Measurements from ENCODE around the gene SURF2. TPM values are rescaled to one million over a fixed set of nuclear protein-coding genes. Genes with fewer than 3 reads are reported as not detected.

SURF2 gene
- total RNA-seq, 2 experiments from 2014 or later: 18.4 to 20.7 TPM

DNA sequence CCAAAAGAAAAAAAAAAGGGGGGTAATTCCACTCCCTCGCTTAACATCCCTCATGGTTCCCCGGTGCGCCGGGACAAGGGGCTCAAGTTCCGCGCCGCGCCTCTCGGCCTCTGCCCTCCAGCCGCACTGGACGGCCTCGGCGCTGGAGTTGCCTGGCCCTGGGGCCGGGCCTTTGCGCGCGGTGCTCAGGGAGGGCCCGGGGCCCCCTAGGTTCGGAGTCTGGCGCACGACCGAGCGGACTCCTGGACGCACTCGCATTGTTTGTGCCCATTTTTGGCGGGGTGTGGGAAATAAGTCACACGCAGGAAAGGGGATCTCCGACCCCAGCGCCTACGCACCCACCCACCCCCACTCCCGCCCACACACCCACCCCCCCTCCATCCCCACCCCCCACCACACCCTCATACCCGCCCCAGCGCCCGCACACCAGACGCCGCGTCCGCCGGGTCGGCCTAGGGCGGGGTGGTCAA lies 8.8 kb upstream of the SURF2 start:
- H3K27ac Mint-ChIP-seq: peak overlapping the region; percentile 98
- no peaks in the 10 kb centered on the region for H3K27me3 Mint-ChIP-seq (ENCODE audit: low read depth)
- H3K4me3 Mint-ChIP-seq: peak overlapping the region; percentile 99
- ChIA-PET POLR2A (interaction anchor here (1.0 to 9.1 kb wide), 15 partner anchors 8 to 817 kb away, joined by 3 to 192 read pairs (median 5); partner anchors contain the start of genes RNU6ATAC, SLC2A6, STKLD1 and SURF1), CTCF (interaction anchor here (0.7 to 2.1 kb wide), 10 partner anchors 8 to 203 kb away, joined by 3 to 13 read pairs (median 4); no protein-coding TSS in a partner anchor)
- no peaks in the 10 kb centered on the region for H3K9me3 Mint-ChIP-seq (ENCODE audit: insufficient read depth)
- H3K36me3 Mint-ChIP-seq (ENCODE audit: low read depth): peaks cover 61% of the 10 kb centered on the region
- ATAC-seq (peak; percentile 59), DNase-seq (peak; percentile 53)
- H3K4me1 Mint-ChIP-seq (ENCODE audit: low read depth): peaks cover 55% of the 10 kb centered on the region

DNA sequence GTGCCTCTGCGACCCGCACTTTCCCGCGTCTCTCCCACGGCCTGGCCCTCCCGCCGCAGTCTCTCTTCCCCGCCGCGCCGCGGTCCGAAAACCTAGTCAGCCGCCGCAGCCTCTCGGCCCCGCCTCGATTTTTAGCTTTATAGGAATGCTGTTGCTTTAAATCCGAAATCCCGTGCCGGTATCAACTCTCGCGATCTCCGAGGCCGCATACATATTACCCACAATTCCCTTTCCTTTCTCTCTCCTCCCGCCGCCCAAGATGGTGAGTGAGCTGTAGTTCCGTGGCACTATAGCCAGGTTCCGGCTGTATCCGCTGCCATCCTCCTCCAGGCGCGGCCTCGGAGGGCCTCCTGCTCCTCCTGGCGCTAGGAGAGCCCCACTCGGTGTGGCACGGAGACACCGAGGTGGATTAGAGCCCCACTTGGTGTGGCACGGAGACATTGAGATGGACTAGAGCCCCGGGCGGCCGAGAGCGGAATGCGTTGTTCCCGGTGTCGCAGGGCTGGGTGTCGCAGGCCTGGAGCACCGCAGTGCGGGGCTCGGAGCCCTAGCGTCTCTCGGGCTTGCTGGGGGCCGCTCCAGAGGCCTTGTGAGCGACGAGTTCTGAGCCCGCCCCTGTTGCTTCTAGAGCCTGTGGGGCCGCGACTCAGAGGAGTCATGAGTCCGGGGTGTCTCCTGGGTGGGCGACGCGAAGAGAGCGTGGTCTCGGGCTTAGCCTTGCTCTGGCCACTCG lies 8.2 kb upstream of the SURF2 start, which contains the start of the genes MED22 and RPL7A:
TSS of gene MED22 (minus strand) at position 147 of the 733 bp plus-strand sequence. CDS start 1,469 bp downstream, outside the sequence.
TSS of gene RPL7A (plus strand) at position 234 of the 733 bp plus-strand sequence. CDS start at position 260, 26 bp downstream.
- H3K27me3 Mint-ChIP-seq (ENCODE audit: low read depth): no peaks in the 10 kb centered on the region
- DNase-seq (peak; percentile 96), ATAC-seq (peak; percentile 84)
- H3K4me1 Mint-ChIP-seq (ENCODE audit: low read depth): peaks cover 59% of the 10 kb centered on the region
- ChIA-PET CTCF (interaction anchor here (0.7 to 2.1 kb wide), 11 partner anchors 8 to 204 kb away, joined by 3 to 13 read pairs (median 3); no protein-coding TSS in a partner anchor), POLR2A (interaction anchor here (1.0 to 9.1 kb wide), 18 partner anchors 8 to 816 kb away, joined by 3 to 192 read pairs (median 4); partner anchors contain the start of genes RNU6ATAC, SLC2A6, STKLD1 and SURF1)
- H3K27ac Mint-ChIP-seq: peak within 1 kb of the TSS; percentile 98
- H3K36me3 Mint-ChIP-seq (ENCODE audit: low read depth): peaks cover 61% of the 10 kb centered on the region
- H3K9me3 Mint-ChIP-seq (ENCODE audit: insufficient read depth): no peaks in the 10 kb centered on the region
- H3K4me3 Mint-ChIP-seq: peak within 1 kb of the TSS; percentile 99

DNA sequence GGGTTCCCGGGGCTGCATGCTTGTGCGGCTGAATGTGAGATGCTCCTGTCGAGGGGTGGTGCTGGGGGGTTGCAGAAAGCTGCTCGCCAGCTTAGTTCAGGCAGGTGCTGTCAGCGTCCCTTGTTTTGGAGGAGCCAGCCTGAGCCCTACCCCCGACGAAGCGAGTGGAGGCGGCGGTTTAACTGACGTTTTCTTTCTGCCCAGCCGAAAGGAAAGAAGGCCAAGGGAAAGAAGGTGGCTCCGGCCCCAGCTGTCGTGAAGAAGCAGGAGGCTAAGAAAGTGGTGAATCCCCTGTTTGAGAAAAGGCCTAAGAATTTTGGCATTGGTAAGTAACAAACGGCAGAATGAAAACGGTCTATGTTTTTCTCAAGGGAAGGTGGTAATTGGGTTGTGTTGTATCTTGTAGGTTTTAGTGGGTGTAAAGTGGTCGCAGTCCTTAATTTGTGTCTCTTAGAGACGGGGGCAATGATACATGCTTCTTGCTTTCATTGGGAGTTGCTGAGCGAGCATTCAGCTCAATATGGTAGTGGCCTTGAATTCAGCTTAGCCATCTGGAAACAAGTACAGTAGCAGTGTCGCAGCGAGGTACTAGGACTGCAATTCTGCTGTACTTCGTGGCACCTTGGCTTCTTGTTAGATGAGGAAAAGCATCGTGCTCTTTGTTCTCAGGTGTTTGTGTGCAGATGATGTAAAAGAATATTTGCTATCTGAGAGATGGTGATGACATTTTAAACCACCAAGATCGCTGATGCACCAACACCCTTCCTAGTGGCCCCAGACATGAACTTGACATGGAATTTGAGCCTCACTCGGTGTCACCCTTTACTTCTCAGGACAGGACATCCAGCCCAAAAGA lies 7.4 kb upstream of the SURF2 start:
- Mint-ChIP-seq H3K36me3 (ENCODE audit: low read depth) (peaks cover 62% of the 10 kb centered on the region), H3K9me3 (ENCODE audit: insufficient read depth) (no peaks in the 10 kb centered on the region), H3K4me1 (ENCODE audit: low read depth) (peaks cover 61% of the 10 kb centered on the region), H3K27ac (peak overlapping the region; percentile 98), H3K4me3 (peak overlapping the region; percentile 99), H3K27me3 (ENCODE audit: low read depth) (no peaks in the 10 kb centered on the region)
- ChIA-PET CTCF (interaction anchor here (0.7 to 2.1 kb wide), 6 partner anchors 9 to 162 kb away, joined by 3 to 13 read pairs (median 6); no protein-coding TSS in a partner anchor), POLR2A (interaction anchor here (1.0 to 9.1 kb wide), 15 partner anchors 8 to 232 kb away, joined by 3 to 192 read pairs (median 5); partner anchors contain the start of genes SLC2A6, STKLD1, SURF1 and SURF2)
- no peak for ATAC-seq
- no peak for DNase-seq

DNA sequence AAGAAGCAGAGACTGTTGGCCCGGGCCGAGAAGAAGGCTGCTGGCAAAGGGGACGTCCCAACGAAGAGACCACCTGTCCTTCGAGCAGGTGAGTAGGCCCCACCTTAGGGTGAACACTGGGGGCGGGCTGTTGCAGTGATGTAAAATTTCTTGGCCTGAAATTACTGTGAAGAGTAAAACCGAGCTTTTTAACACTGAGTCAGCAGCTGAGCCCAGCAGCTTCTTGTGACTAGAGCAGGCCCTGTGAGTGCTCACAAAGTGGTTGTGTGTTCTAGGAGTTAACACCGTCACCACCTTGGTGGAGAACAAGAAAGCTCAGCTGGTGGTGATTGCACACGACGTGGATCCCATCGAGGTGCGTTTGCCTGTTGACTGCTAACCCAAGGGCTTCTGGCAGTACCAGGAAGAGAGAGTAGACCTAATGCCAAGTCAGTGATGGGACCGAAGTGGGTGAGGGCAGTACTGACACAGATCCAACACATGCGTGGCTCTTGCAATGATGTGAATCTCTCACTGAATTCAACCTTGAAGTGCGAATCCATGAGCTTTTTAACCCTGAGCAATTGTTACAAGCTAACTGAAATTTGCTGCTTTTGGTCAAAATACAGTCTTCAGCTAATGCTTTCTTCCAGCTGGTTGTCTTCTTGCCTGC lies 6.3 kb upstream of the SURF2 start:
- H3K36me3 Mint-ChIP-seq (ENCODE audit: low read depth): peaks cover 57% of the 10 kb centered on the region
- ChIA-PET CTCF (interaction anchor here (1.1 to 4.3 kb wide), 3 partner anchors 9 to 56 kb away, joined by 3 to 29 read pairs (median 3); no protein-coding TSS in a partner anchor), POLR2A (interaction anchor here (3.8 to 9.1 kb wide), 2 partner anchors 10 to 23 kb away, joined by 16 to 192 read pairs; partner anchors contain the start of genes STKLD1 and SURF4)
- peaks cover 70% of the 10 kb centered on the region for H3K4me1 Mint-ChIP-seq (ENCODE audit: low read depth)
- no peak for ATAC-seq
- peak overlapping the region; percentile 98 for H3K27ac Mint-ChIP-seq
- no peak for DNase-seq
- H3K4me3 Mint-ChIP-seq: peak overlapping the region; percentile 48
- no peaks in the 10 kb centered on the region for H3K27me3 Mint-ChIP-seq (ENCODE audit: low read depth)
- H3K9me3 Mint-ChIP-seq (ENCODE audit: insufficient read depth): no peaks in the 10 kb centered on the region

DNA sequence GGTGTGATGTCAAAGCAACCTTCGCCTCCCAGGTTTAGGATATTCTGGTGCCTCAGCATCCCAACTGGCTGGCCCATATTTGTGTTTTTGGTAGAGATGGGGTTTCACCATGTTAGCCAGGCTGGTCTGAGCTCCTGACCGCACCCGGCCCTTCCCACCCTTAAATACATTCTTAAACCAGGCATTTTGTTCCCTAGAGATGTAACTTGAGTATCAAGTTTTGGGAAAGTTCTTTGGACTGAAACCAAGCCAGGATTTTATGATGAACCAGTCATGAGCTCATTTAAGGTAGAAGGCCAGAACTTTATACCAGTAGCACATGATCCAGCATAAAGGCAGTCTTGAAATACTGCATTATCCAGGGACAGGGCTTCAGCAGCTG lies 4.8 kb upstream of the SURF2 start:
- Mint-ChIP-seq H3K36me3 (ENCODE audit: low read depth) (peaks cover 48% of the 10 kb centered on the region), H3K4me1 (ENCODE audit: low read depth) (peaks cover 64% of the 10 kb centered on the region), H3K27ac (no peak overlapping the region), H3K4me3 (no peak overlapping the region), H3K9me3 (ENCODE audit: insufficient read depth) (no peaks in the 10 kb centered on the region), H3K27me3 (ENCODE audit: low read depth) (no peaks in the 10 kb centered on the region)
- CTCF ChIA-PET: interaction anchor here (1.1 to 4.3 kb wide), 6 partner anchors 11 to 166 kb away, joined by 3 to 29 read pairs (median 4); no protein-coding TSS in a partner anchor
- POLR2A ChIA-PET: interaction anchor here (1.1 to 9.1 kb wide), 3 partner anchors 8 to 22 kb away, joined by 3 to 192 read pairs (median 4); partner anchors contain the start of genes STKLD1 and SURF4
- ATAC-seq (no peak), DNase-seq (no peak)

DNA sequence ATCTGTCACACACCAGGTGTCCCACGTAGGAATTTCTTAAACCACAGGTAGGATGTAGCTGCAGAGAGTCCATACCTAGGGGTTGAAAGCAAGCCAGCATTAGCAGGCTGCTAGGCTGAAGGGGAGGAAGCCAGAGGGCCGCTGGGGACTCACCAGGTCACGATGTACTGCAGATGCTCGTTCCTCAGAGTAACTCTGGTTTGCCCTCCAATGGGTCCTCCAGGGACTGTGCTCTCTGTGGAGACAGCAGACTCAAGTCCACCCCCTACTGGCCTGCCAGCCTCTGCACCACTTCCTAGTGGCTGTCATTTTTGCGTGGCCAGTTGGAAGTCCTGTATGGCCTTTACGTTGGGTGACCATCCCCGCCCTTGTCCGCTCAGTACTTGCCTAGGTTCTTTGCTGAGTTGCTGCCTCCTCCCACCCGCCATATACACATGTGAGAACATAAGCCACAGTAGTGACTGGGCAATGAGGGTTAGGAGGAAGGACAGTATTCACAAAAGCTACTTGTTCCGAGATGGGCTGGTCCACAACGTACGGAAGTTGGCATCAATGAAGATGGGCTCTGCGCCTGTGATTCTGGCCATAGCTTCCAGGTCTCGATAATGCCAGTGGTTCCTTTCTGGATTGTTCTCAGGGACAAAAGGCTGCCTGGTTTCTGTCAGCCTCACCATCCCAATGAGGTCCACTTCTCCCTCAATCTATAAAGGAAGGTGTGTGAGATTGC lies 4.3 kb upstream of the SURF2 start:
- DNase-seq (peak; percentile 66), ATAC-seq (no peak)
- Mint-ChIP-seq H3K4me1 (ENCODE audit: low read depth) (peaks cover 60% of the 10 kb centered on the region), H3K27ac (peak overlapping the region; percentile 14), H3K9me3 (ENCODE audit: insufficient read depth) (no peaks in the 10 kb centered on the region), H3K36me3 (ENCODE audit: low read depth) (peaks cover 43% of the 10 kb centered on the region), H3K27me3 (ENCODE audit: low read depth) (no peaks in the 10 kb centered on the region), H3K4me3 (no peak overlapping the region)
- POLR2A ChIA-PET: interaction anchor here (1.1 to 9.1 kb wide), 3 partner anchors 9 to 21 kb away, joined by 3 to 192 read pairs (median 4); partner anchors contain the start of genes STKLD1 and SURF4
- CTCF ChIA-PET: interaction anchor here (0.9 to 4.3 kb wide), 5 partner anchors 11 to 135 kb away, joined by 3 to 29 read pairs (median 5); no protein-coding TSS in a partner anchor

DNA sequence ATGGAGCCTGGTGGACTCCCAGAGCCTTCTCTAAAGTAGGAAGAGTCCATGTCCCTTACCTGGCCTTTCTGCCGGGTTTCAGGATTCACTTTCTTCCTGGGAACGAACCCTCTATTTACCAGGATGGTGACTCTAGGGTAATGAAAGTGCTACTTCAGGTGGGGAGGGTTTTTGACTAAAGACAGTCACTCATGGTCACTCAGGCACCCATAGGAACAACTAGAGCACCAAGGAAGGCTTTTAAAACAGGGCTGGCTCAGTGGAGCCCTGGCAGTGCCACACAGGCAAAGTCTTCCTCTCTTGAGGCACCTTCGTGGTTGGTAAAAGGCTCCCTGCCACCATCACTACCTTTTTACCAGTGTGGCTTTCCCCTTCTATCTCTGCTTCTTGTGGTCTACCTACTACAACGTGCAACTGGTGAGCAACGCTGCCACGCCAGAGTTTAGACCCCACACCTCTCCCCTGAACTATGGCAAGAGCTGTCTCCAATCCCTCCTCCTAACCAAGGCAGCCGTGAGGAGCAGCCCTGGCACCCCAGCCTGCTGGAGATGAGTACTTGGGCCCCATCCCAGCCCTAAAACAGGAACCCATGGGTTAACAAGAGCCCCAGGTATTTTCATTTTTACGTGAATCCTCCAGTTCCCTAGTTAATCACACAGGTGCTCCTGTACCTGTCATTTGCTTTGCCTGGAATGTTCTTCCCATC lies 3.6 kb upstream of the SURF2 start:
- H3K27ac Mint-ChIP-seq: peak overlapping the region; percentile 14
- ChIA-PET POLR2A (interaction anchor here (0.9 to 8.7 kb wide), 3 partner anchors 9 to 17 kb away, joined by 3 to 160 read pairs (median 3); no protein-coding TSS in a partner anchor), CTCF (interaction anchor here (0.9 to 4.3 kb wide), 4 partner anchors 12 to 113 kb away, joined by 3 to 29 read pairs (median 7); no protein-coding TSS in a partner anchor)
- no peaks in the 10 kb centered on the region for H3K27me3 Mint-ChIP-seq (ENCODE audit: low read depth)
- ATAC-seq (no peak), DNase-seq (no peak)
- H3K36me3 Mint-ChIP-seq (ENCODE audit: low read depth): peaks cover 46% of the 10 kb centered on the region
- no peaks in the 10 kb centered on the region for H3K9me3 Mint-ChIP-seq (ENCODE audit: insufficient read depth)
- peaks cover 65% of the 10 kb centered on the region for H3K4me1 Mint-ChIP-seq (ENCODE audit: low read depth)
- H3K4me3 Mint-ChIP-seq: no peak overlapping the region

DNA sequence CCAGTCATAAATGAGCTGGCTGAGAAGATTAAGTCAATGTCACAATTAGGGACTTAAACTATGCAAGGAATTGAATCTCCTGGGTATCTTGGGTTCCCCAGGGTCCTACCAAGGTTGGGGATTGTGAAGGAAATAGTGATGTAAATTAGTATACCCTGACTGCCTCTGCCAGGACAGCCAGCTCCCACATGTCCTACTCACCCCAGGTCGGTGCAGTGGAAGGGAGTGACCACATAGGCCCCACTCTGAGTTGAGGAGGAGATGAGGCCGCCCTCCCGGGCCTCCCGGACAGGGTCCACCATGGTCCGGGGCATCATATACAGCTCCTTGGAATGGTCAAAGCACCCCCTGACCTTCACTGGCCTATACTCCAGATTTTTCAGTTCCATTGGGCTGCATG lies 2.8 kb upstream of the SURF2 start:
- Mint-ChIP-seq H3K9me3 (ENCODE audit: insufficient read depth) (no peaks in the 10 kb centered on the region), H3K27ac (peak overlapping the region; percentile 29), H3K4me1 (ENCODE audit: low read depth) (peaks cover 70% of the 10 kb centered on the region), H3K27me3 (ENCODE audit: low read depth) (no peaks in the 10 kb centered on the region), H3K4me3 (no peak overlapping the region), H3K36me3 (ENCODE audit: low read depth) (peaks cover 51% of the 10 kb centered on the region)
- no peak for ATAC-seq
- ChIA-PET CTCF (interaction anchor here (4.3 kb wide), 1 partner anchor 18 kb away, joined by 29 read pairs; no protein-coding TSS in a partner anchor), POLR2A (interaction anchor here (0.9 to 8.7 kb wide), 2 partner anchors 10 to 16 kb away, joined by 3 to 160 read pairs; no protein-coding TSS in a partner anchor)
- no peak for DNase-seq

DNA sequence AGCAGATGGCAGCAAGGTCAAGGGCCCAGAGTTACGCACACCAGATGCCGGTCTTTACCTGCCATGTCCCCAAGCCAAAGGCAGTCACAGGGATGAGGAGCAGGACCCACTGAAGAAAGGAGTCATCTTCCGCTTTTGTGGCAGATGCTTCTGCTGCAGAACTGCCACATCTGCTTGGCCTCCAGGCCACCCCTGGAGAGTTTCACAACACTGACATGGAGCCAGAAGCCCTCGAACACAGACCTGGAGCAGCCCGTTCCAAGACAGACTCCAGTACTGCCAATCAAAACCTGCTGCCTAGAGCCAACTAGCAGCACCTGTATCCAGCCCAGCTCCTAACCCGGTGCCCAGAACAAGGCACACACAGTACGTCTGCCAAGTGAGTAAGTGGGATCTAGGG lies 1.6 kb upstream of the SURF2 start:
- no peak overlapping the region for H3K27ac Mint-ChIP-seq
- peaks cover 64% of the 10 kb centered on the region for H3K4me1 Mint-ChIP-seq (ENCODE audit: low read depth)
- no peaks in the 10 kb centered on the region for H3K27me3 Mint-ChIP-seq (ENCODE audit: low read depth)
- no peak for DNase-seq
- no peak for ATAC-seq
- CTCF ChIA-PET: interaction anchor here (1.0 to 5.3 kb wide), 6 partner anchors 8 to 169 kb away, joined by 3 to 54 read pairs (median 8); no protein-coding TSS in a partner anchor
- H3K36me3 Mint-ChIP-seq (ENCODE audit: low read depth): peaks cover 47% of the 10 kb centered on the region
- H3K4me3 Mint-ChIP-seq: peak overlapping the region; percentile 86
- no peaks in the 10 kb centered on the region for H3K9me3 Mint-ChIP-seq (ENCODE audit: insufficient read depth)
- POLR2A ChIA-PET: interaction anchor here (0.6 to 8.7 kb wide), 4 partner anchors 10 to 1155 kb away, joined by 3 to 160 read pairs (median 6); partner anchors contain the start of gene SLC2A6

Measured in activated CD8-positive, alpha-beta T cell treated with anti-CD3 and anti-CD28 coated beads, Interleukin-2, amount 10 ng/mL, durations not matched to agents 7 days and 5 days (primary cell).